ENCODE results near the gene XAB2.
"Not testable (repeated sequence)": the region's sequence is repeated elsewhere in the genome, so short reads cannot be mapped to it uniquely, and the experiment has no call there.

The XAB2 gene

GRCh38 chr19:7577422-7577821 is 51.9 kb downstream of the XAB2 start:
- H3K27me3 ChIP-seq (ENCODE audit: control insufficient read depth, insufficient read depth, low read length, poor library complexity, severe bottlenecking): peaks cover 14% of the 10 kb centered on the region
- H3K27ac ChIP-seq (ENCODE audit: insufficient read depth, low read depth, low read length, poor library complexity, severe bottlenecking); H3K4me1 ChIP-seq (ENCODE audit: control insufficient read depth, insufficient read depth, low read length); H3K4me3 ChIP-seq (ENCODE audit: insufficient read depth, low read depth, low read length); H3K9me3 ChIP-seq (ENCODE audit: control insufficient read depth, low read length); H3K36me3 ChIP-seq (ENCODE audit: control insufficient read depth, insufficient read depth, low read length): not testable (repeated sequence)
- 89 to 92% methylated on average over 1 of the region's 1 CpG for whole genome bisulfite sequencing, 2 experiments

DNA sequence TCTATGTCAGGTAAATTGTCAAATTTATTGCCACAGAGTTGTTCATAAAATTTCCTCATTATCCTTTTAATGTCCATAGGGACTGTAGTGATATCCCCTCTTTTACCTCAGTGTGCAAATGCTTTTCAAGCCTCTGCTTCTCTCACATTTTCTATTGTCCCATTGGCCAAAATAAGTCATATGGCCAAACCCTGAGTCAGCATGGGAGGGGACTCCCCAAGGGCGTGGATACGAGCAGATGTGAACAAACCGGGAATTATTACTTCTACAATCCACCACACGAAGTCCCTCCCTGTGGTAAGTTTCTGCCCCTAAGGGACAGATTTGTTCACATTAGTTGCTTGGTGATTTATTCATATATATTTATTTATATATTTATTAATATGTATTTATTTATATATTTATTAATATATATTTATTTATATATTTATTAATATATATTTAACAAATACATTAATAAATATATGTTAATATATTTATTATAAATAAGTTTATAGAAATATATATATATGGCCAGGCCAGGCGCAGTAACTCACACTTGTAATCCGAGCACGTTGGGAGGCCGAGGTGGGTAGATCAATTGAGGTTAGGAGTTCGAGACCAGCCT is 53.8 kb downstream of the XAB2 start:
- Histone ChIP-seq H3K9me3 (ENCODE audit: control insufficient read depth, low read length) (no peaks in the 10 kb centered on the region), H3K36me3 (ENCODE audit: control insufficient read depth, insufficient read depth, low read length) (no peaks in the 10 kb centered on the region), H3K4me3 (ENCODE audit: insufficient read depth, low read depth, low read length) (no peak overlapping the region), H3K27ac (ENCODE audit: insufficient read depth, low read depth, low read length, poor library complexity, severe bottlenecking) (no peak overlapping the region), H3K27me3 (ENCODE audit: control insufficient read depth, insufficient read depth, low read length, poor library complexity, severe bottlenecking) (peaks cover 14% of the 10 kb centered on the region), H3K4me1 (ENCODE audit: control insufficient read depth, insufficient read depth, low read length) (no peaks in the 10 kb centered on the region)
- 84 to 88% methylated on average over 7 of the region's 9 CpGs for WGBS, 2 experiments

DNA sequence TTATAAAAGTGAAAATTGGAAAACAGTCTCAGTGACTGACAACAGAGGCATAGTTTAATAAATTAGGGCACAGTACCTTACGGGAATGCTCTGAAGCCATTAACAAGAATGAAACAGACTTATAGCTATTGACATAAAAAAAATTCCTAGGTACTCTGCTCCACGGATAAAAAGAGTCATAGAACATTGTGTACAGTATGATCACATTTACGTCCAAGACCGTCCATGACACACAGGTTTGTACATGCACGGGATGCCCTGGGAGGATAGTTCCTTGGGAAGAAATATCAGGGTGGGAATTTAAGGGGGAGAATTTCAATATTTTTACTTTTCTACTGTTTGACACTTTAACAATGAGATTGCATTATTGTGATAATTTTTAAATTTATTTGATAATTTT is 58.6 kb downstream of the XAB2 start:
- H3K27ac ChIP-seq (ENCODE audit: insufficient read depth, low read depth, low read length, poor library complexity, severe bottlenecking): no peak overlapping the region
- no peaks in the 10 kb centered on the region for H3K9me3 ChIP-seq (ENCODE audit: control insufficient read depth, low read length)
- H3K4me1 ChIP-seq (ENCODE audit: control insufficient read depth, insufficient read depth, low read length): no peaks in the 10 kb centered on the region
- WGBS, 2 experiments: 88 to 93% methylated on average over 5 of the region's 5 CpGs
- H3K27me3 ChIP-seq (ENCODE audit: control insufficient read depth, insufficient read depth, low read length, poor library complexity, severe bottlenecking): no peaks in the 10 kb centered on the region
- H3K36me3 ChIP-seq (ENCODE audit: control insufficient read depth, insufficient read depth, low read length): no peaks in the 10 kb centered on the region
- no peak overlapping the region for H3K4me3 ChIP-seq (ENCODE audit: insufficient read depth, low read depth, low read length)
